Renal cortex interstitium (tissue), 11 donors: ENCODE data around the gene NDUFB7. TPM values are rescaled to one million over a fixed set of nuclear protein-coding genes. Genes with fewer than 3 reads are reported as not detected.
"Not testable (repeated sequence)": the region's sequence is repeated elsewhere in the genome, so short reads cannot be mapped to it uniquely, and the experiment has no call there.

ENCODE experiments used
- DNase-seq, 11 donors: peaks; one replicate each; pipeline ENCODE4 v3.0.0-alpha.2; 2013; ENCODE audit warnings: low read depth in 9 of 11, low spot score in 4 of 11; ENCODE audit errors: extremely low read depth in 1 of 11
- polyA plus RNA-seq, 3 donors: library from polyadenylated mRNA; unstranded; fragments of 120-200 nt; gene quantifications; one replicate each; pipeline ENCODE4 v1.2.1, GENCODE V29; 2013; ENCODE audit not compliant: insufficient read length in 3 of 3

Gene NDUFB7
- polyA plus RNA-seq, 3 donors = 67.6 to 121 (median 120) TPM

DNA sequence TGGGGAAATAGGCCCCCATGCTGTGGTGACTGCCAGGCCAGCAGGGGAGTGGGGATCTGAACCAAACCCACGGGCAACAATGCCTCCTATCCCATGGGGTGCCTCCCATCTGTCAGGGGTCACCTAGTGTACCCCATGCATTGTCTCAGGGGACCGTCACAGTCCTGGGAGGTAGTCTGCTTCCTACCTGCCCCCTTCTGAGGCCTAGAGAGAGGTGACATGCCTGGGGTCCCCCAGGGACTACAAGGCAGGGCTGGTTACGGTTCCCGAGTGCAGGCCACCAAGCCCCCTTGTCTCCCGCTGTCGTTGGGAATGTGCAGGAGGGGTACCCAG is 11.1 kb downstream of the NDUFB7 start:
- no peak for DNase-seq

- no peak for DNase-seq
Measured at GRCh38 chr19:14559916-14560775, 11.7 kb downstream of the NDUFB7 start.

- DNase-seq = no peak
Measured at GRCh38 chr19:14558370-14559066, 13.3 kb downstream of the NDUFB7 start.

- DNase-seq = peak in 6 of 11 donors; percentile 40 to 66 (median 54)
Measured at GRCh38 chr19:14556662-14557188, 15.1 kb downstream of the NDUFB7 start.

- no peak for DNase-seq
Measured at GRCh38 chr19:14555918-14556661, 15.8 kb downstream of the NDUFB7 start.

DNA sequence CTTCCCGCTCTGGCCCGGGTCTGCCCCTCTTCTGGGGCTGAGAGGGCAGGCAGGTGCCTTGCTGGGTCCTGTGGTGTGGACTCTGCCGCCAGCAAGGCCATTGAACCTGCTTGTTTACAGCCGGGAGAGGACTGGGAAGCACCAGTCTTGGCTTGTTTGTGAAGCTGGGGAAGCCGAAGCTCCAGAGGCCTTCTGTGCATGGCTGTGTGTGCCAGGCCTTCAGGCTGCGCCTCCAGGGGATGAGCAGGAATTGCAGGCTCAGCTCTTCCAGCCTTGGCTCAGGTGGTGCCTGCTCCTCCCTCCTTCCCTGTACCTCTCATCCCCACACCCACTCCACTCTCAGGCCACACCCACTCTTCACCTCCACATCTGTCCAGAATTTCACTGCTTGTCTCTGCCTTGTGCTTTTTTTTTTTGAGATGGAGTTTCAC is 17.5 kb downstream of the NDUFB7 start:
- DNase-seq = no peak

DNA sequence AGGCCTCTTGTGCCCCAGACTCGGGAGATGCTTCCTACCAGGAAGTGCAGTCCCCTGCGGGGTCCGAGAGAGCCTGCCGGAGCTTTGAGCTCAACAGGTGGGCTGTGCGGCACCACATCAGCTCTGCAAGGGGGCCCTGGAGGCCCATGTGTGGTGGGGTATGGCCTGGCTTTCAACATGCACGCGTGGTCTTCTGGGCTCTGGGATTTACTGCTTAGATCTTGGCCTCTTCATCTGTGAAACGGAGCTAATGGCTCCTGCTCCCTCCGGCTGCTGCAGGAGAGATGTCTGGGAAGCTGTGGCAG is 18.0 kb downstream of the NDUFB7 start:
- no peak for DNase-seq

- no peak for DNase-seq
Measured at GRCh38 chr19:14553042-14553938, 18.6 kb downstream of the NDUFB7 start.

DNA sequence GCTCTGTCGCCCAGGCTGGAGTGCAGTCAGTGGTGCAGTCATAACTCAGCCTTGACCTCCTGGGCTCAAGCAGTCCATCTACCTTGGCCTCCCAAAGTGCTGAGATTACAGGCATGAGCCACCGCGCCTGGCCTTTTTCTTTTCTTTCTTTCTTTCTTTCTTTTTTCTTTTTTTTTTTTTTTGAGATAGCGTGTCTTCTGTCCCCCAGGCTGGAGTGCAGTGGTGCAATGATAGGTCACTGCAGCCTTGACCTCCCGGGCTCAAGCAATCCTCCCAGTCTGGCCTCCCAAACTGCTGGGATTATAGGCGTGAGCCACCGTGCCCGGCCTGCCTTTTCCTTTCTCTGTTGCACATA is 19.9 kb downstream of the NDUFB7 start:
- DNase-seq = not testable (repeated sequence)

DNA sequence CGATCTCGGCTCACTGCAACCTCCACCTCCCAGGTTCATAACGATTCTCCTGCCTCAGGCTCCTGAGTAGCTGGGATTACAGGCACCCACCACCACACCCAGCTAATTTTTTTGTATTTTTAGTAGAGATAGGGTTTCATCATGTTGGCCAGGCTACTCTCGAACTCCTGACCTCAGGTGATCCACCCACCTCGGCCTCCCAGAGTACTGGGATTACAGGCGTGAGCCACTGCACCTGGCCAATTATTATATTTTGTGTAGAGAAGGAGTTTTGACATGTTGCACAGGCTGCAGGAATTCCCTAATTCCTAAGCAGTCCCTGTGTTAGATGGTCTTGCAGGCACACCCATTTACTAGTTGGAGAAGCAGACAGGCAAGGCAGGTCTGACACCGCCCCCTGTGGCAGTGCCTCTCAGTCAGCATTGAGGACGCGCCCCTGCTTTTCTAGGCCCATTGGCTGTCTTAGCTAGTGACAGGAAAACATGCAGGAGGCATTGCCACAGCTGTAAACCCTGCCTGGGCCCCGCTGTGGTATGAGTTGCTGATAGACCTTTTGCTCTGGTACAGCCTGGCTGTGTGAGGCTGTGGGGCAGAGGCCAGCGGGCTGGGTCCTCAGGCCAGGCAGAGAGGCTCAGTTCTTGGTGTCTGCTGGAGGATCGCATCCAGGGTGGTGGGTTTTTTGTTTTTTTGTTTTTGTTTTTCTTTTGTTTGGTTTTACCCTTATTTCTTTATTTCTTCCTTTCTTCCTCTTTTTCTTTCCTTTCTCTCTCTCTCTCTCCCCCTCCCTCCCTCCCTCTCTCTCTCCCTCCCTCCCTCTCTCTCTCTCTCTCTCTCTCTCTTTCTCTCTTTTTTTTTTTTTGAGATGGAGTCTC is 20.5 kb downstream of the NDUFB7 start:
- peak in 2 of 11 donors; percentile 27 to 45 for DNase-seq

DNA sequence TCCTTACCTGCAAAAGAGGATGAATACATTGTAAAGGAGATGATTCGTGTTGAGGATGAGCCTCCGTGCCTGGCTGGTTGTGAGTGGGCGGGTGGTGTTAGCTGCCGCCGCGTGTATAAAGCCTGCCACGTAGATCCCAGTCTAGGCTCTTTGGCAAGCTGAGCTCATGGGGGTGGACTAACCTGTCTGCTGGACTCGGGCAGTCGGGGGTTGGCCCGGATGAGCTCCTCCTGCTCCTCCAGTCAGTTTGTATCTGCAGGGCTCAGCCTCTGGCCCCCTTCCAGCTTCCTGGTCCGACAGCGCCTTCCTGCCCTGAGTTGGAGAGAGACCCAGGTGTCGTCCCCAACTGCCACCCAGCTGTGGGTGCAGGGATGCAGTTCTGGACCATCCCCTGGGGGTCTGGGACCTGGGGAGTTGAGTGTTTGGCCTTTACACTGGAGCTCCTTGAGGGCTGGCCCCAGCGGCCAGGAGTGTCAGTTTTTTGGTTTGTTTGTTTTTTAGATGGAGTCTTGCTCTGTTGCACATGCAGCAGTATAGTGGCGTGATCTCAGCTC is 21.6 kb downstream of the NDUFB7 start:
- no peak for DNase-seq

DNA sequence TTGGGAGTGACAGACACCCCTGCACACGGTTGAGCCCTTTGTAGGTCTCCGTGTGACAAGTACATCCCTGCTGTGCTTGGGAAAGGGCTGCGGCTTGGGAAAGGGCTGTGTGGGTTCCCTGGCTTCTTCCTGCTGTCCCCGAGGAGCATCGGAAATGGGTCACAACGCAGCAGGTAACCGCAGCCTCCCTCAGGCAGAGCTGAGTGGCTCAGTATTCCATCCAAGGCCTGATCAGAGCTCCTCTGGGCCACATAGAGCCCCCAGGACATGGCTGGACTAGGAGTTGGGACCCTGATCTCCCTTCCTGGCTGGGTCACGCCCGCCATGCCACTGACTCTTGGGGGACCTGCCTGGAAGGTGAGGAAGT is 26.2 kb downstream of the NDUFB7 start:
- no peak for DNase-seq

DNA sequence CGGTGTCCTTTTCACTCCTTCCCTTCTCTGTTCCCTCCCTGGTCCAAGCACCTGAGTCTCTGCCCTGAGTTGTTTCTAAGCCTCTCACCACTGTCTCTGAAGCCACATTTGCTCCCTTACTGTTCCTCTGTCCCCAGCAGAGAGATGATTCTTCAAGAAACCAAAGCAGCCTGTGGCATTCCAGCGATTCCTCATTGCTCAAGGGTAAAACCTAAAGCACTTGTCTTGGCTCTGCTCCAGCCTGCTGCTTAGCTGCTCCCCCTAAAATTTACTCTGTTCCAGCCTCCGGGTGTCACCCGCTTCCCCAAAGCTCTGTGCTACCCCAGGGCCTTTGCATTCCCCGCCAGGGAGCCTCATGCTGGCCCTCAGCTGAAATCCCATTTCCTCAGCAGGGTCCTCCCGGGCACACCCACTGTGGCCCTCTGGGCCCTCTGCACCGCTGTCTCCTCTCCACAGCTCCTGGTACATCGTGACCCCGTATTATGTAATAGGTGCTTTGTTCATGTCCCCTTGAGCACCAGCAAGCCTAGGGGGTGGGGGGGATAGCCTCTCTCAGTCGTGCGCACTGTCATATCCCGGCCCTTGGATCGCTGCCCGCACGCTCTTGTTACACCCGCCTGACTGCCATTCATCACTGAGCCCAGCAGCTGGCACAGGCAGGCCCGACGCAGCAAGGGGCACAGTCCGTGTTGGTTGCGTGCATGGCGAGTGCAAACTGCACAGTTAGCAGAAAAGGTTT is 26.7 kb downstream of the NDUFB7 start:
- peak in 2 of 11 donors; percentile 20 to 28 for DNase-seq

GRCh38 chr19:14544047-14544446 is 27.8 kb downstream of the NDUFB7 start:
- no peak for DNase-seq

DNA sequence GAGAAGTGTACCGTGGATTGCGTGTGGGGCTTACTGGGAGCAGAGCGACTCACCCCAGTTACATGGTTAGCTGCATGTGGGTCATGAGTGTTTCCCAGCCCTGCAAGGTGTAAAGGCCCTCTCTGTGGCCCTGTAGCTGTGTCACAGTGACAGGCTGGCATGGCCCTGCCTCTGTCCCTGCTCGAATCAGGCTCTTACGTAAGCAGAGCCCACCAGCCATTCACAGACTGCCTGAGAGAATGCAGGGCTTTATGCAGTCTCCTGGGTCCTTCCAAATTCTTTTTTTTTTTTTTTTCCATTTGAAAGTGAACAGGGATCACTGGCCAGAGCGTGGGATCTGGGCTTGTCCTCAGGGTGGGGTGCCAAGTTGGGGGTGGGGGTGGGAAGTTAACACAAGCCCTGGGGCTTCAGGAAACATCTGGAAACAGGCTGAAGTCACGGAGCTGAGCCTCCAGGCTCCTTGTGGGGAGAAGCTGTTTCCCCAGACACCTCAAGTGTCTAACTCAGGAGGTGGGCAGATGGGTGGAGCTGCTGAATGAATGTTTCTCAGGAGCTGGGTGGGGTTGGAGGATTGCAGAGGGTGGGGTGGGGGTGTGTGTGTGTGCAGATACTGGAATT is 29.0 kb downstream of the NDUFB7 start:
- DNase-seq = no peak

DNA sequence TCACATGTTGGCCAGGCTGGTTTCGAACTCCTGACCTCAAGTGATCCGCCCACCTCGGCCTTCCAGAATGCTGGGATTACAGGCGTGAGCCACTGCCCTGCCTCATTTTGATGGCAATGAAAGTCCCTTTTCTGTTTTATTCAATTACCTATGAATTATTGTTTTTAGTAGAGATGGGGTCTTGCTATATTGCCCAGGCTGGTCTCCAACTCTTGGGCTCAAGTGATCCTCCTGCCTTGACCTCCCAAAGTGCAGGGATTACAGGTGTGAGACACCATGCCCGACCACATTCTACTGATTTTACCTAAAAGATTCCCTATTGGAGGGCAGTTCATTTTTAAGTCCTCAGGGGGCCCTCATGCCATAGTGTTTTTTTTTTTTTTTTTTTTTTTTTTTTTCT is 29.9 kb downstream of the NDUFB7 start:
- DNase-seq = not testable (repeated sequence)
